ENCODE results near the gene FBXO44. TPM values are rescaled to one million over a fixed set of nuclear protein-coding genes. Genes with fewer than 3 reads are reported as not detected.

FBXO44 gene
- total RNA-seq, 2 donors from 2014 or later, result 29.1 to 39.1 TPM

- 96% methylated on average over 2 to 5 of the region's 5 CpGs for WGBS, 2 experiments (ENCODE audit: insufficient coverage in 1 of 2, insufficient read length in 1 of 2)
- H3K4me1 Mint-ChIP-seq, result peaks cover 11% of the 10 kb centered on the region
- H3K9ac ChIP-seq (ENCODE audit: extremely low read depth, low read length, poor library complexity, severe bottlenecking), result no peak overlapping the region
- H3K27ac Mint-ChIP-seq, result no peak overlapping the region
- DNase-seq, result no peak
- peaks cover 5% of the 10 kb centered on the region for H3K4me1 ChIP-seq (ENCODE audit: control insufficient read depth, insufficient read depth, low read length)
- no peaks in the 10 kb centered on the region for H3K27me3 ChIP-seq (ENCODE audit: control insufficient read depth, insufficient read depth, low read length, poor library complexity, severe bottlenecking)
- H3K36me3 ChIP-seq (ENCODE audit: control insufficient read depth, insufficient read depth, low read length), result no peaks in the 10 kb centered on the region
- no peaks in the 10 kb centered on the region for H3K36me3 Mint-ChIP-seq (ENCODE audit: low read depth)
- H3K27me3 Mint-ChIP-seq (ENCODE audit: insufficient read depth), result no peaks in the 10 kb centered on the region
- H3K27ac ChIP-seq (ENCODE audit: low read depth, low read length), result no peak overlapping the region
- no peaks in the 10 kb centered on the region for H3K9me3 ChIP-seq (ENCODE audit: control insufficient read depth, low read length)
- no peaks in the 10 kb centered on the region for H3K9me3 Mint-ChIP-seq
- no peak overlapping the region for H3K4me3 Mint-ChIP-seq
- no peak for TF ChIP-seq CTCF (conservative IDR thresholded peaks at IDR 0.05)
- no peak overlapping the region for H3K4me3 ChIP-seq (ENCODE audit: low read length)
Measured at GRCh38 chr1:11711490-11711889, 56.8 kb downstream of the FBXO44 start.

GRCh38 chr1:11712285-11712684 is 57.6 kb downstream of the FBXO44 start:
- Mint-ChIP-seq H3K4me3 (no peak overlapping the region), H3K27ac (no peak overlapping the region), H3K36me3 (ENCODE audit: low read depth) (no peaks in the 10 kb centered on the region), H3K27me3 (ENCODE audit: insufficient read depth) (no peaks in the 10 kb centered on the region), H3K9me3 (no peaks in the 10 kb centered on the region), H3K4me1 (peaks cover 9% of the 10 kb centered on the region)
- TF ChIP-seq CTCF (conservative IDR thresholded peaks at IDR 0.05), result no peak
- no peaks in the 10 kb centered on the region for H3K27me3 ChIP-seq (ENCODE audit: control insufficient read depth, insufficient read depth, low read length, poor library complexity, severe bottlenecking)
- H3K4me3 ChIP-seq (ENCODE audit: low read length), result no peak overlapping the region
- no peaks in the 10 kb centered on the region for H3K36me3 ChIP-seq (ENCODE audit: control insufficient read depth, insufficient read depth, low read length)
- H3K9ac ChIP-seq (ENCODE audit: extremely low read depth, low read length, poor library complexity, severe bottlenecking), result no peak overlapping the region
- WGBS, 2 experiments (ENCODE audit: insufficient coverage in 1 of 2, insufficient read length in 1 of 2), result 94 to 100% methylated on average over 2 to 8 of the region's 8 CpGs
- H3K4me1 ChIP-seq (ENCODE audit: control insufficient read depth, insufficient read depth, low read length), result peaks cover 5% of the 10 kb centered on the region
- H3K27ac ChIP-seq (ENCODE audit: low read depth, low read length), result no peak overlapping the region
- no peaks in the 10 kb centered on the region for H3K9me3 ChIP-seq (ENCODE audit: control insufficient read depth, low read length)
- DNase-seq, result no peak

Other genes with a start within 250 kb of the FBXO44 start
- gene DISP3, start 175.7 kb upstream of the FBXO44 start, total RNA-seq, result 10 to 100 TPM in 1 of 2 donors, 1 to 10 TPM in 1; 9.6 to 11.6 TPM
- 10 to 100 TPM; 14.1 to 32.0 TPM for gene FBXO2, start 448 bp upstream of the FBXO44 start, total RNA-seq
- gene FBXO6, start 9.3 kb downstream of the FBXO44 start, total RNA-seq, result 1 to 10 TPM; 2.7 to 4.1 TPM
- gene MAD2L2, start 26.3 kb downstream of the FBXO44 start, total RNA-seq, result 100 to 1,000 TPM; 128 to 132 TPM
- 1 to 10 TPM; 5.4 to 6.0 TPM for gene DRAXIN, start 36.8 kb downstream of the FBXO44 start, total RNA-seq
- 10 to 100 TPM; 71.3 to 81.2 TPM for gene AGTRAP, start 81.3 kb downstream of the FBXO44 start, total RNA-seq
- 1 to 10 TPM in 1 of 2 donors, under 1 TPM in 1; 0.95 to 1.4 TPM for gene C1orf167, start 107.3 kb downstream of the FBXO44 start, total RNA-seq
- 10 to 100 TPM; 22.3 to 30.0 TPM for gene MTHFR, start 151.1 kb downstream of the FBXO44 start, total RNA-seq
- 10 to 100 TPM; 29.6 to 31.5 TPM for gene CLCN6, start 151.3 kb downstream of the FBXO44 start, total RNA-seq
- gene NPPA, start 192.9 kb downstream of the FBXO44 start, total RNA-seq, result not detected
- gene NPPB, start 204.1 kb downstream of the FBXO44 start, total RNA-seq, result 10 to 100 TPM; 45.8 to 51.9 TPM